ENCODE results near the gene C2CD2L.

- TF ChIP-seq CTCF (IDR thresholded peaks at IDR 0.05) = no peak
- TF ChIP-seq POLR2A (IDR thresholded peaks at IDR 0.05) = no peak
These were observed 498 bp downstream of the C2CD2L start for GRCh38 chr11:119107538-119108145.
